Neural progenitor cell (in vitro differentiated cells): ENCODE data around the gene CHST15.

Experiments used
- EZH2 ChIP-seq: fragments of 200-600 bp; sonication (generic); IDR thresholded peaks from 2 replicates; pipeline ENCODE4 v1.6.1; 2017; ENCODE audit warnings: antibody characterized with exemption, mild to moderate bottlenecking, moderate library complexity
- TF ChIP-seq, protein P1 (sequence below): fragments of 200-600 bp; sonication (generic); IDR thresholded peaks from 2 replicates; pipeline ENCODE4 v1.5.1; 2017; ENCODE audit warnings: antibody characterized with exemption, mild to moderate bottlenecking

DNA sequence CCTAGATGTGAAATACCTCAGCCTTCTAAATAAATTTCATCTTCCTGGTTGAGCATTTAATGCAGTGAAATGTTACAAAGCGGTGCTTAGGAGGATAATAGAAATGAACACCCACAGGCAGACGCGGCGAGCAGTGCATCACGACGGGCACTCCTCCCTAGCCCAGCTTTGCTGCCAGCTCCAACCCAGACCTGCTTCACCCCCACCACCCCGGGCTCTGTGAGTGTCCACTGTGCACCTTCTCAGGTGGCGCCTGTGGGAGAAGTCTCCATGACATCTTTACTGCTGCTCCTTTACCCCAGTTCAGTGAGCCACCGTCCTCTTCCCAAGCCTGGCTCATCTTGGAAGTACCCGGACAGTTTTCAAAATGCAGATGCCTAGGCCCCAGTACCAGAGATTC lies 5.2 kb upstream of the CHST15 start:
- no peak for TF ChIP-seq EZH2
- TF ChIP-seq, protein P1, sequence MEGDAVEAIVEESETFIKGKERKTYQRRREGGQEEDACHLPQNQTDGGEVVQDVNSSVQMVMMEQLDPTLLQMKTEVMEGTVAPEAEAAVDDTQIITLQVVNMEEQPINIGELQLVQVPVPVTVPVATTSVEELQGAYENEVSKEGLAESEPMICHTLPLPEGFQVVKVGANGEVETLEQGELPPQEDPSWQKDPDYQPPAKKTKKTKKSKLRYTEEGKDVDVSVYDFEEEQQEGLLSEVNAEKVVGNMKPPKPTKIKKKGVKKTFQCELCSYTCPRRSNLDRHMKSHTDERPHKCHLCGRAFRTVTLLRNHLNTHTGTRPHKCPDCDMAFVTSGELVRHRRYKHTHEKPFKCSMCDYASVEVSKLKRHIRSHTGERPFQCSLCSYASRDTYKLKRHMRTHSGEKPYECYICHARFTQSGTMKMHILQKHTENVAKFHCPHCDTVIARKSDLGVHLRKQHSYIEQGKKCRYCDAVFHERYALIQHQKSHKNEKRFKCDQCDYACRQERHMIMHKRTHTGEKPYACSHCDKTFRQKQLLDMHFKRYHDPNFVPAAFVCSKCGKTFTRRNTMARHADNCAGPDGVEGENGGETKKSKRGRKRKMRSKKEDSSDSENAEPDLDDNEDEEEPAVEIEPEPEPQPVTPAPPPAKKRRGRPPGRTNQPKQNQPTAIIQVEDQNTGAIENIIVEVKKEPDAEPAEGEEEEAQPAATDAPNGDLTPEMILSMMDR = no peak
